Neural crest cell (in vitro differentiated cells): ENCODE data around the gene RFLNA. TPM values are rescaled to one million over a fixed set of nuclear protein-coding genes. Genes with fewer than 3 reads are reported as not detected.

Experiments
- DNase-seq: peaks from one replicate; pipeline ENCODE4 v3.0.0; 2021; ENCODE audit warnings: low read depth, mixed read lengths, low spot score
- H3K27ac Mint-ChIP-seq: one replicate; pipeline ENCODE4 v1.8.0; 2021; ENCODE audit warnings: mild to moderate bottlenecking, mixed read lengths; ENCODE audit not compliant: unreplicated experiment
- H3K27me3 Mint-ChIP-seq: 2 replicates; pipeline ENCODE4 v1.8.0; 2021; ENCODE audit warnings: low read depth, mild to moderate bottlenecking, mixed read lengths
- H3K36me3 Mint-ChIP-seq: 2 replicates; pipeline ENCODE4 v1.8.0; 2021; ENCODE audit warnings: low read depth, mild to moderate bottlenecking, mixed read lengths
- H3K4me1 Mint-ChIP-seq: 2 replicates; pipeline ENCODE4 v1.8.0; 2021; ENCODE audit warnings: mixed read lengths
- H3K4me3 Mint-ChIP-seq: one replicate; pipeline ENCODE4 v1.8.0; 2021; ENCODE audit warnings: mild to moderate bottlenecking, mixed read lengths
- H3K9me3 Mint-ChIP-seq: 2 replicates; pipeline ENCODE4 v1.8.0; 2021; ENCODE audit warnings: mixed read lengths
- total RNA-seq: library from RNA; stranded (reverse); gene quantifications from 2 replicates; pipeline ENCODE4 v1.2.1, GENCODE V29; 2021
- TF ChIP-seq, protein P1 (sequence below): fragments of 200-600 bp; sonication (generic); conservative IDR thresholded peaks from 2 replicates; pipeline ENCODE4 v1.5.0; 2021; ENCODE audit warnings: antibody characterized with exemption, mild to moderate bottlenecking

Gene RFLNA
- total RNA-seq, 1 donor from 2014 or later: 2.8 TPM

DNA sequence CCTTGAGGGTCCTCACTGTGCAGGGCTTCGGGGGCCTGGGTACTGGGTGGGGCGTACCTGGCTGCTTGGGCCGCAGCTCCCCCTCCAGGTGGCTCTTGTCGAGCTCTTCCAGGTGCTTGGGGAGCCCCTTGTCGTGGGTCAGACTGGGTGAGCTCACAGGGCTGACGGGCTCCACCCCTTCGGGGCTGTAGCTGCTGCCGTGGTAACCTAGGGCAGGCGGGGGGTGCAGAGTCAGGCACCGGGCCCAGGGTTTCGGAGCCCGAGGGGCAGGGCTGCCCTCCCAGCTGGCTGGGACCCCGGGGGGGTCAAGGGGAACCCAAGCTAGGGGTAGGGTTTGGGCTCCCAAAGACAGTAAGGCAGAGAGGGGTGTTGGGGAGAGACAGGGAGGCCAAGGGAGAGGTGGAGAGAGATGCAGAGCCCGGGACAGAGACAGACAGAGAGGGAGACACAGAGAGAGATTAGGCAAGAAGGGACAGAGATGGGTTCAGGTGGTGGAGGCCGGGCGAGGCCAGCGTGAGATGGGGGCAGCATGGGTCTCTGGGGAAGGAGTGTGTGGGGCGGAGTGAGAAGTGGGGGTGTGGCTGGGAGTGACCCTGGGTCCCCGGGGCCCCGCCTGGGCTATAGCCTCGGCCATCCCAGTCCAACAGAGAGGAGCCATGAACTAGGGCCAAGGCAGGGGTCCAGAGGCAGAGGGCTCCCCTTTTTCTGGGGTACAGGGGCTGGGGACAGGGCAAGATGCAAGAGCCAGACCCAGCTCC, 40.7 kb downstream of the RFLNA start:
- peaks cover 7% of the 10 kb centered on the region for H3K36me3 Mint-ChIP-seq
- peak overlapping the region; percentile 43 for H3K27ac Mint-ChIP-seq
- H3K9me3 Mint-ChIP-seq: no peaks in the 10 kb centered on the region
- H3K27me3 Mint-ChIP-seq: no peaks in the 10 kb centered on the region
- TF ChIP-seq, protein P1, sequence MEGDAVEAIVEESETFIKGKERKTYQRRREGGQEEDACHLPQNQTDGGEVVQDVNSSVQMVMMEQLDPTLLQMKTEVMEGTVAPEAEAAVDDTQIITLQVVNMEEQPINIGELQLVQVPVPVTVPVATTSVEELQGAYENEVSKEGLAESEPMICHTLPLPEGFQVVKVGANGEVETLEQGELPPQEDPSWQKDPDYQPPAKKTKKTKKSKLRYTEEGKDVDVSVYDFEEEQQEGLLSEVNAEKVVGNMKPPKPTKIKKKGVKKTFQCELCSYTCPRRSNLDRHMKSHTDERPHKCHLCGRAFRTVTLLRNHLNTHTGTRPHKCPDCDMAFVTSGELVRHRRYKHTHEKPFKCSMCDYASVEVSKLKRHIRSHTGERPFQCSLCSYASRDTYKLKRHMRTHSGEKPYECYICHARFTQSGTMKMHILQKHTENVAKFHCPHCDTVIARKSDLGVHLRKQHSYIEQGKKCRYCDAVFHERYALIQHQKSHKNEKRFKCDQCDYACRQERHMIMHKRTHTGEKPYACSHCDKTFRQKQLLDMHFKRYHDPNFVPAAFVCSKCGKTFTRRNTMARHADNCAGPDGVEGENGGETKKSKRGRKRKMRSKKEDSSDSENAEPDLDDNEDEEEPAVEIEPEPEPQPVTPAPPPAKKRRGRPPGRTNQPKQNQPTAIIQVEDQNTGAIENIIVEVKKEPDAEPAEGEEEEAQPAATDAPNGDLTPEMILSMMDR: no peak
- no peak for DNase-seq
- H3K4me1 Mint-ChIP-seq: no peaks in the 10 kb centered on the region
- no peak overlapping the region for H3K4me3 Mint-ChIP-seq

DNA sequence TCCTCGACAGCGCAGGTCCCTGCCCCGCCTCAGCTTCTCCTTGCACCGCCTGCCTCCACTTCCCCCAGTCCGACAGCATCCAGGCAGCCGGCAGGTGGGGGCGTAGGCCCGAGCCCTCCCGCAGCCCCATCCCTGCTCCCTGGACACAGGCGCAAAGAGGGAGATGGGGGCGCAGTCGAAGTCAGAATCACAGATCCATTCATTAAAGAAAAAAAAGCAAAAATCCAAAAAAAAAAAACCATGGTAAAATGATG, 41.2 kb downstream of the RFLNA start:
- Mint-ChIP-seq H3K4me1 (no peaks in the 10 kb centered on the region), H3K4me3 (no peak overlapping the region), H3K36me3 (peaks cover 7% of the 10 kb centered on the region), H3K27ac (no peak overlapping the region), H3K27me3 (no peaks in the 10 kb centered on the region), H3K9me3 (no peaks in the 10 kb centered on the region)
- DNase-seq: no peak
- TF ChIP-seq, protein P1: no peak

DNA sequence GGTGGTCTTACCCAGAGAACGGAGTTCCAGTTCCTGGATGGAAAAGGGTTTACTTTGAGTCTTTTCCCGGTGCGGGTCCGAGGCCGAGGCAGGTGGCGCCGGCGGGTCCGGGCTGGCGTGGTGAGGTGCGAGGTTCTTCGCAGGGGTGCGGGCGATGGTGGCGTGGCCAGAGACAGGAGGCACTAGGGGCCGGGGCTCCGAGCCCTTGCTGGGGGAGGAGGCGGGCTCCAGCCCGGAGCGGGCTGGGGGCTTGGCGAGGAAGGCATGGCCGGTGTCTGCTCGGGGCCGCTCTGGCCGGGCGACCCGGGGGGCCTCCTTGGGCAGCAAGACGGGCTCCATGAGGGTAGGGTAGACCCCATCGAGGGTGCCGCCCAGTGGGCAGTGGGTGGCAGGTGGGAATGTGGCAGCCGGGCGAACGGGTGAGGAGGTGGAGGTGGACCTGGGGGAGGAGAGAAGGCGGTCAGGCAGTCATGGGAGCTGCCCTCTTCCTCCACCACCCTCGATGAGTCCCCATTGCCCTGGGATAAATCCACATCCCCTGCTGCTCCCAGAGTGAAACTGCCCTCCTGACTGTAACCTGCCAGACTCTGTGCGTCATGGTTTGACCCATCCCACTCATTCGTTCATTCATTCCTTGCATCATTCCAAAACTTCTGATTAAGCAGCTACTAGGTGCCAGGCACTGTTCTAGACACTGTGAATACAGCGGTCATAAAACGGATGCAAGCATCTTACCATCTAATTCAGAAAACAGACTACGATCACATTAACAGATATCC, 42.0 kb downstream of the RFLNA start:
- H3K36me3 Mint-ChIP-seq: peaks cover 7% of the 10 kb centered on the region

DNA sequence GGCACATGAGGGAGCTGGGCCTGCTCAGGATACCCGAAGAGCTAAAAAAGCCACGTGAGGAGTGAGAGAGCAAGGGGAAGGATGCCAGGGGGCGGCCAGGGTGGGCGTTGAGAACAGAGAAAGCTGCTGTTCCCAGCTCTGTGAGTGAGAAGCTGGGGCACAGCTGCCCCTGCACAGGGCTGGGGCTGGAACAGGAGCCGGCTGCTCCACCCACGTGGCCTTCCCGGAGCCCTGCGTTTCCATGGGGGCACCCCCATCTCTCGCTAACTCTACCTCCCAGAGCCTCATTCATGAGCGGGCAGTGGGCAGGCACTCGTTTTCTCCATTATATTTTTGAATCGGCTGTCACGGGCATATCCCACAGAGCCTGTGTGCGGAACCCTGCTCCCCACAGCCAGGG, 42.7 kb downstream of the RFLNA start:
- DNase-seq: no peak
- Mint-ChIP-seq H3K36me3 (peaks cover 7% of the 10 kb centered on the region), H3K9me3 (no peaks in the 10 kb centered on the region), H3K27ac (peak overlapping the region; percentile 36), H3K4me1 (no peaks in the 10 kb centered on the region), H3K27me3 (no peaks in the 10 kb centered on the region), H3K4me3 (no peak overlapping the region)
- TF ChIP-seq, protein P1: no peak

More for the DNA sequence above, 42.0 kb downstream of the RFLNA start:
- Mint-ChIP-seq H3K4me1 (no peaks in the 10 kb centered on the region), H3K27ac (peak overlapping the region; percentile 36), H3K4me3 (no peak overlapping the region), H3K27me3 (no peaks in the 10 kb centered on the region), H3K9me3 (no peaks in the 10 kb centered on the region)
- TF ChIP-seq, protein P1: no peak
- no peak for DNase-seq

DNA sequence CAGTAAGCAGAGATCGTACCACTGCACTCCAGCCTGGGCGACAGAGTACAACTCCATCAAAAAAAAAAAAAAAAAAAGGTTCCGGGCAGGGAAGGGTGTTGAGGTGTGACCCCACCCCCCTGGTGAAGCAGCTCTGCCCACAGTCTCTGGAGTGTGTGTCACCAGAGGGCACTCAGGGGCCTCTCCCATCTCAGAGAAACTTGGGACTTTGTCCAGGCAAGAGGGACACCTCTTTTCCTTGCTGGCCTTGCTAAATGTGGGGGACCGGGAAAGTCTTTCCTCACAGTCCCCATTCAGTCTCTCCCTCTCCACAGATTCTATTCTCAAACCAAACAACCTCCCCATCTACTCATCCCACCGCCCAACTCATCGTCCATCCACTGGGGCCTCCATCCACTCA, 43.6 kb downstream of the RFLNA start:
- Mint-ChIP-seq H3K36me3 (peaks cover 10% of the 10 kb centered on the region), H3K4me1 (no peaks in the 10 kb centered on the region), H3K27me3 (no peaks in the 10 kb centered on the region), H3K4me3 (no peak overlapping the region), H3K9me3 (no peaks in the 10 kb centered on the region), H3K27ac (no peak overlapping the region)
- no peak for DNase-seq
- TF ChIP-seq, protein P1: no peak
